HG03432 (cell line): ENCODE measurements around the gene EHMT1.
"Not testable (repeated sequence)": the region's sequence is repeated elsewhere in the genome, so short reads cannot be mapped to it uniquely, and the experiment has no call there.

Experiments
- ATAC-seq: cut with Tn5 transposase; IDR thresholded peaks from one replicate; pipeline ENCODE4 v1.9.1; 2021; ENCODE audit warnings: mild to moderate bottlenecking, moderate library complexity; ENCODE audit not compliant: unreplicated experiment

The EHMT1 gene

GRCh38 chr9:137800196-137801022 is 181.6 kb downstream of the EHMT1 start:
- ATAC-seq, result no peak

- ATAC-seq, result no peak
Observed at GRCh38 chr9:137801023-137801319, 182.2 kb downstream of the EHMT1 start.

GRCh38 chr9:137802021-137802420 is 183.2 kb downstream of the EHMT1 start:
- ATAC-seq, result no peak

- ATAC-seq, result no peak
Observed at GRCh38 chr9:137802521-137803243, 183.9 kb downstream of the EHMT1 start.

GRCh38 chr9:137804908-137805630 is 186.3 kb downstream of the EHMT1 start:
- ATAC-seq, result no peak

- no peak for ATAC-seq
Observed at GRCh38 chr9:137807721-137808703, 189.2 kb downstream of the EHMT1 start.

- no peak for ATAC-seq
Observed at GRCh38 chr9:137809040-137809576, 190.3 kb downstream of the EHMT1 start.

- not testable (repeated sequence) for ATAC-seq
Observed at GRCh38 chr9:137809726-137810450, 191.1 kb downstream of the EHMT1 start.

- no peak for ATAC-seq
Observed at GRCh38 chr9:137811283-137811870, 192.6 kb downstream of the EHMT1 start.

- ATAC-seq, result no peak
Observed at GRCh38 chr9:137812356-137813023, 193.7 kb downstream of the EHMT1 start.

- no peak for ATAC-seq
Observed at GRCh38 chr9:137813167-137813566, 194.4 kb downstream of the EHMT1 start.

- no peak for ATAC-seq
Observed at GRCh38 chr9:137813651-137814415, 195.0 kb downstream of the EHMT1 start.

- ATAC-seq, result no peak
Observed at GRCh38 chr9:137814436-137814835, 195.6 kb downstream of the EHMT1 start.

GRCh38 chr9:137814841-137815240 is 196.0 kb downstream of the EHMT1 start:
- no peak for ATAC-seq

- ATAC-seq, result no peak
Observed at GRCh38 chr9:137815256-137816255, 196.8 kb downstream of the EHMT1 start.

- ATAC-seq, result peak; percentile 75
Observed at GRCh38 chr9:137816531-137817235, 197.9 kb downstream of the EHMT1 start.
